Activated T-helper 2 cell treated with anti-CD3 and anti-CD28 coated beads, Interferon-gamma antibody, Interleukin-2, Interleukin-4, amounts not matched to agents 10 μg/mL and 5 μg/mL and 100 μg/mL, durations not matched to agents 14 hours and 24 hours and 36 hours (primary cell): ENCODE data around the gene SYCP3. TPM values are rescaled to one million over a fixed set of nuclear protein-coding genes. Genes with fewer than 3 reads are reported as not detected.
"Not testable (repeated sequence)": the region's sequence is repeated elsewhere in the genome, so short reads cannot be mapped to it uniquely, and the experiment has no call there.

Source experiments
- DNase-seq: peaks from one replicate; pipeline ENCODE4 v3.0.0; 2021; ENCODE audit warnings: low spot score
- H3K27ac Mint-ChIP-seq: one replicate; pipeline ENCODE4 v1.8.0; 2021; ENCODE audit warnings: mixed read lengths
- H3K27me3 Mint-ChIP-seq: one replicate; pipeline ENCODE4 v1.8.0; 2021; ENCODE audit warnings: low read depth, mixed read lengths
- H3K36me3 Mint-ChIP-seq: one replicate; pipeline ENCODE4 v1.8.0; 2021; ENCODE audit warnings: low read depth, mixed read lengths
- H3K4me1 Mint-ChIP-seq: one replicate; pipeline ENCODE4 v1.8.0; 2021; ENCODE audit warnings: low read depth, mixed read lengths
- H3K4me3 Mint-ChIP-seq: one replicate; pipeline ENCODE4 v1.8.0; 2021; ENCODE audit warnings: low read depth, mild to moderate bottlenecking, moderate library complexity, mixed read lengths
- H3K9me3 Mint-ChIP-seq: one replicate; pipeline ENCODE4 v1.8.0; 2021; ENCODE audit warnings: mixed read lengths
- intact Hi-C: fragments of 100-400 bp; cut with micrococcal nuclease; formaldehyde crosslinking; loops from one replicate; pipeline ENCODE4 v1.15.1; 2023
- total RNA-seq: library from RNA; stranded (reverse); gene quantifications from 2 replicates; pipeline ENCODE4 v1.2.3, GENCODE V29; 2022

SYCP3 gene
- total RNA-seq, 1 donor from 2014 or later = 0.50 TPM

DNA sequence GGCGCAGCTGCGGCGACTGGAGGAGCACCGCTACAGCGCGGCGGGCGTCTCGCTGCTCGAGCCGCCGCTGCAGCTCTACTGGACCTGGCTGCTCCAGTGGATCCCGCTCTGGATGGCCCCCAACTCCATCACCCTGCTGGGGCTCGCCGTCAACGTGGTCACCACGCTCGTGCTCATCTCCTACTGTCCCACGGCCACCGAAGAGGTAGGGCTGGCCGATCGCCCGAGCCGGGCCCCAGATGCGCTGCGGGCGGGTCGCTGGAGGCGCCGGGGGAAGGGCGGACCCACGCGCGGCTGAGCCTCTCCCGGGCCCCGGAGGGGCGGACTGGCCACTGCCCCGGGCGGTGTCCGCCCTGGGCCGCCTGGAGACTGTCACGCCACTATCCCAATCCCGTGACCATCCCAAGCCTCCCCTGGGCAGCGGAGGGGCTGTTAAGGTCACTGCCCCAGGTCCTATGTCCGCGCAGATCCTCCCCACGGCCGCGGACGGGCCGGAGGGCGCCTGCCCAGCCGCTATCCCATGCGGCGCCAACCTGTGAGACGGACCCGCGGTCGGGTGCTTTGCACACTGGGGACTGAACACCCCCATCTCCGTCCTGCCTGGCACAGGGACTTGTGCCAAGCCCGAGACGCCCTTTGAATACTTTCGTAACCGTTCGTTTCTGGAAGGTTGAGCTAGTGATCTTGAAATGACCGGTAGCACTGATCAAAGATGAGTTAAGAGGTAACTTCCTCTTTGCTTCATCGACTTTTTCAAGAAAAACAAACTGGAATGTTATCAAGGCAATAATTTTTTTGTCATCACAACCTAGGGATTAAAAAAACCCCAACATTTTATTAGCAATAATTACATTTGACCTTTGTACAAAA lies 41.1 kb downstream of the SYCP3 start:
- no peaks in the 10 kb centered on the region for H3K36me3 Mint-ChIP-seq
- H3K27ac Mint-ChIP-seq = peak overlapping the region; percentile 73
- H3K9me3 Mint-ChIP-seq = no peaks in the 10 kb centered on the region
- H3K4me1 Mint-ChIP-seq = peaks cover 19% of the 10 kb centered on the region
- intact Hi-C loops = loop anchor here (2.0 to 10.0 kb wide), 3 partner anchors 134 to 367 kb away; partner anchors contain the start of genes GNPTAB and WASHC3
- DNase-seq = peak; percentile 21
- H3K4me3 Mint-ChIP-seq = peak overlapping the region; percentile 87
- peaks cover 6% of the 10 kb centered on the region for H3K27me3 Mint-ChIP-seq

- H3K27me3 Mint-ChIP-seq = peaks cover 6% of the 10 kb centered on the region
- H3K27ac Mint-ChIP-seq = peak within 1 kb of the TSS; percentile 73
- H3K4me1 Mint-ChIP-seq = peaks cover 19% of the 10 kb centered on the region
- DNase-seq = peak; percentile 46
- intact Hi-C loops = loop anchor here (2.0 to 10.0 kb wide), 3 partner anchors 135 to 367 kb away; partner anchors contain the start of genes GNPTAB and WASHC3
- H3K4me3 Mint-ChIP-seq = peak within 1 kb of the TSS; percentile 87
- no peaks in the 10 kb centered on the region for H3K36me3 Mint-ChIP-seq
- H3K9me3 Mint-ChIP-seq = no peaks in the 10 kb centered on the region
Measured at GRCh38 chr12:101697197-101697929, 41.9 kb downstream of the SYCP3 start, which contains the start of gene CHPT1. Gene CHPT1 (plus strand): TSS chr12:101697640. CDS start chr12:101697862, 222 bp downstream.

DNA sequence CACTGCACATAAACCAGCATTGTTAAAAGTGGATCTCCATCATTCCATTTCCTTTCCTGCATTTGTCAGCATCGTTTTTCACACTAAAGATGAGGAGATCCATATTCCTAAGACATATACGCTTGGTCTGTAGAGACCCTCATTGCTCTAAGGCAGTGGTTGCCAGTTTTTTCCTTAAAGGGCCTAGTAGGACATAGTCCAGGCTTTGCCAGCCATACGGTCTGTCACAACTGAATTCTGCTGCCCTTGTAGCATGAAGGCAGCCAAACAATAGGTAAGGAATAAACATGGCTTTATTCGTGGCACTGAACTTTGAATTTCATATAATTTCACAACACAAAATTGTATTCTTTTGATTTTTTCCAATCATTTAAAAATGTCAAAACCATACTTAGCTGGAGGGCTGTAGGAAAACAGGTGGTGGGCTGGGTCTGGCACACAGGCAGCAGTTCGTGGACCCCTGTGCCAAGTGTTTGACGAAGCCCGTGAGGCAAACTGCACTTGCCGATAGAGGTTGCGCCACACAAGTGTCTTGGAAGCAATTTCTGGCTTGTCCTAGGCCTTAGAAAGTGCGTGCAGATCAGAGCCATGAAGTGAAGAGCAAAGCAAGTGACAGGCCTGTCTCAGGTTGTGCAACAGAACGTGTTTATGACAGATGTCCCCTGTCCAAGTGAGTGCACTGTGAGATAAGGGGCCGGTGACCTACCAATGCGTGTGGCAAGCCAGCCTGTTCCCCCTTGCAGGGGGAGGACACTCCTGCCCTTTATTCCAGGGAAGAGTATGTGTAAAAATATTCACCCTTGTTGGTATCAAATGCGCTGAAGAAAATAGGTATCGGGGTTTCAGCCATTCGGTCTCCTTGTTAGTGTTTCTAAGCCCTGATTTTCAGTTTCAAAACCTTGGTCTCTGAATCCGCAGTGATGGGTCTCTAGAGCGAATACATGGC lies 42.7 kb downstream of the SYCP3 start:
- H3K27me3 Mint-ChIP-seq = peaks cover 6% of the 10 kb centered on the region
- no peaks in the 10 kb centered on the region for H3K9me3 Mint-ChIP-seq
- peak overlapping the region; percentile 55 for H3K27ac Mint-ChIP-seq
- no peaks in the 10 kb centered on the region for H3K36me3 Mint-ChIP-seq
- peaks cover 19% of the 10 kb centered on the region for H3K4me1 Mint-ChIP-seq
- intact Hi-C loops = loop anchor here (2.0 to 10.0 kb wide), 3 partner anchors 136 to 368 kb away; partner anchors contain the start of genes GNPTAB and WASHC3
- peak overlapping the region; percentile 85 for H3K4me3 Mint-ChIP-seq
- no peak for DNase-seq

- peaks cover 19% of the 10 kb centered on the region for H3K4me1 Mint-ChIP-seq
- intact Hi-C loops = loop anchor here (2.0 to 10.0 kb wide), 3 partner anchors 137 to 369 kb away; partner anchors contain the start of genes GNPTAB and WASHC3
- no peak overlapping the region for H3K27ac Mint-ChIP-seq
- H3K4me3 Mint-ChIP-seq = no peak overlapping the region
- DNase-seq = no peak
- no peaks in the 10 kb centered on the region for H3K36me3 Mint-ChIP-seq
- H3K9me3 Mint-ChIP-seq = no peaks in the 10 kb centered on the region
- H3K27me3 Mint-ChIP-seq = peaks cover 5% of the 10 kb centered on the region
Measured at GRCh38 chr12:101695706-101696105, 43.6 kb downstream of the SYCP3 start.

- Mint-ChIP-seq H3K36me3 (no peaks in the 10 kb centered on the region), H3K9me3 (no peaks in the 10 kb centered on the region), H3K27me3 (peaks cover 10% of the 10 kb centered on the region), H3K27ac (no peak overlapping the region), H3K4me1 (peaks cover 19% of the 10 kb centered on the region), H3K4me3 (no peak overlapping the region)
- no peak for DNase-seq
- intact Hi-C loops = loop anchor here (5.0 to 10.0 kb wide), 2 partner anchors 137 to 370 kb away; partner anchors contain the start of genes GNPTAB and WASHC3
Measured at GRCh38 chr12:101694986-101695385, 44.3 kb downstream of the SYCP3 start.

GRCh38 chr12:101694297-101694848 lies 44.9 kb downstream of the SYCP3 start:
- peaks cover 16% of the 10 kb centered on the region for H3K4me1 Mint-ChIP-seq
- no peaks in the 10 kb centered on the region for H3K36me3 Mint-ChIP-seq
- H3K4me3 Mint-ChIP-seq = no peak overlapping the region
- no peak overlapping the region for H3K27ac Mint-ChIP-seq
- H3K9me3 Mint-ChIP-seq = no peaks in the 10 kb centered on the region
- H3K27me3 Mint-ChIP-seq = peaks cover 10% of the 10 kb centered on the region
- no peak for DNase-seq
- intact Hi-C loops = loop anchor here (10.0 kb wide), 1 partner anchor 370 kb away; the partner anchor contains the start of gene WASHC3

- Mint-ChIP-seq H3K4me1 (peaks cover 3% of the 10 kb centered on the region), H3K36me3 (no peaks in the 10 kb centered on the region), H3K27ac (no peak overlapping the region), H3K4me3 (no peak overlapping the region), H3K27me3 (peaks cover 12% of the 10 kb centered on the region), H3K9me3 (no peaks in the 10 kb centered on the region)
- no peak for DNase-seq
- intact Hi-C loops = loop anchor here (10.0 kb wide), 1 partner anchor 373 kb away; the partner anchor contains the start of gene WASHC3
Measured at GRCh38 chr12:101691503-101692096, 47.7 kb downstream of the SYCP3 start.

DNA sequence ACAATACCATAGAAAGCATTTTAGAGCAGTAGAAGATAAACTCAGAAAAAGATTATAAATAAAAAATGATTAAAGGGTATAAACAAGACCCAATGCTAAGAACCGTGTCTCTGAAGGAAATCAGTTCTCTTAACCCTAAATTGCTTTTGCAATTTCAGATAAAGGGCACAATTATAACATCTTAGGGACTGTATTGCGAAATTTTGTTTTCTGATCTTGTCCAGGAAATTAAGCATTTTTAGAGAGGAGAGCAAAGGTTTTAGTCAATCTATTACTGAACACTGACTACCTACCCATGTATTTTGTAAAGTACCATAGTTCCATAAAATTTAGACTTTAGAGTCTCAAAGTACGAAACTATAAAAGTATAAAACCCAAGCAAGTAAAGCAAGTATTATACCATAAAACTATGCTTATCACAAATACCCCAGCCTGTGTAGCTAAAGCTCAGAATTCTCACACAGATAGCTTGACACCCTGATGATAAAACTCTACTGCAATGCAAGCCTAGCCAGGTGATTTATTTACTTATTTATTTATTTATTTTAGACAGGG lies 48.6 kb downstream of the SYCP3 start:
- no peak for DNase-seq
- Mint-ChIP-seq H3K36me3 (no peaks in the 10 kb centered on the region), H3K9me3 (no peaks in the 10 kb centered on the region), H3K27me3 (peaks cover 13% of the 10 kb centered on the region), H3K4me3 (no peak overlapping the region), H3K27ac (no peak overlapping the region), H3K4me1 (no peaks in the 10 kb centered on the region)
- intact Hi-C loops = loop anchor here (10.0 kb wide), 1 partner anchor 374 kb away; the partner anchor contains the start of gene WASHC3

GRCh38 chr12:101686176-101686575 lies 53.1 kb downstream of the SYCP3 start:
- Mint-ChIP-seq H3K27me3 (peaks cover 29% of the 10 kb centered on the region), H3K36me3 (no peaks in the 10 kb centered on the region), H3K9me3 (no peaks in the 10 kb centered on the region), H3K27ac (no peak overlapping the region), H3K4me3 (no peak overlapping the region), H3K4me1 (no peaks in the 10 kb centered on the region)
- DNase-seq = no peak
- intact Hi-C loops = no loop called here

- Mint-ChIP-seq H3K9me3 (no peaks in the 10 kb centered on the region), H3K27me3 (peaks cover 30% of the 10 kb centered on the region), H3K27ac (no peak overlapping the region), H3K4me3 (no peak overlapping the region), H3K36me3 (no peaks in the 10 kb centered on the region), H3K4me1 (no peaks in the 10 kb centered on the region)
- DNase-seq = no peak
- intact Hi-C loops = no loop called here
Measured at GRCh38 chr12:101685092-101685491, 54.2 kb downstream of the SYCP3 start.

GRCh38 chr12:101681627-101682026 lies 57.6 kb downstream of the SYCP3 start:
- H3K27ac Mint-ChIP-seq, H3K36me3 Mint-ChIP-seq, intact Hi-C loops: not testable (repeated sequence)

More at GRCh38 chr12:101681627-101682026, 57.6 kb downstream of the SYCP3 start:
- H3K9me3 Mint-ChIP-seq, H3K4me1 Mint-ChIP-seq, DNase-seq, H3K4me3 Mint-ChIP-seq: not testable (repeated sequence)
- H3K27me3 Mint-ChIP-seq = peaks cover 42% of the 10 kb centered on the region
